ENCODE data around the gene CD164L2. TPM values are rescaled to one million over a fixed set of nuclear protein-coding genes. Genes with fewer than 3 reads are reported as not detected.
A peak's percentile ranks its signal among the peaks of the same experiment; 100 is the strongest.

The CD164L2 gene
- total RNA-seq, 4 donors from 2014 or later, result not detected

GRCh38 chr1:27428316-27429028 lies 45.3 kb upstream of the CD164L2 start:
- H3K27me3 ChIP-seq, result no peaks in the 10 kb centered on the region
- H3K9me3 ChIP-seq, result no peaks in the 10 kb centered on the region
- ATAC-seq (peak; percentile 81 to 89), DNase-seq (peak; percentile 25 to 63)
- TF ChIP-seq POLR2A (IDR thresholded peaks at IDR 0.05), result no peak
- no peak for TF ChIP-seq CTCF (IDR thresholded peaks at IDR 0.05 in 4 of 5, conservative IDR thresholded peaks at IDR 0.05 in 1 of 5)
- H3K4me3 ChIP-seq, result peak overlapping the region; percentile 26 to 38 (median 34)
- in situ Hi-C loops (cut with MboI; ENCODE audit: low sequenced_read_pairs in 4 of 4) (loop anchor here in 1 of 4 donors (10.0 kb wide), 1 partner anchor 46 kb away; no protein-coding TSS in a partner anchor), intact Hi-C loops (cut with DNase I; ENCODE audit: low total_unique reads) (no loop called here)
- peaks cover 64 to 80% of the 10 kb centered on the region in 2 donors for H3K4me1 ChIP-seq
- peak overlapping the region; percentile 75 to 83 (median 78) for H3K27ac ChIP-seq
- H3K36me3 ChIP-seq, result peaks cover 0 to 5% of the 10 kb centered on the region in 2 donors

DNA sequence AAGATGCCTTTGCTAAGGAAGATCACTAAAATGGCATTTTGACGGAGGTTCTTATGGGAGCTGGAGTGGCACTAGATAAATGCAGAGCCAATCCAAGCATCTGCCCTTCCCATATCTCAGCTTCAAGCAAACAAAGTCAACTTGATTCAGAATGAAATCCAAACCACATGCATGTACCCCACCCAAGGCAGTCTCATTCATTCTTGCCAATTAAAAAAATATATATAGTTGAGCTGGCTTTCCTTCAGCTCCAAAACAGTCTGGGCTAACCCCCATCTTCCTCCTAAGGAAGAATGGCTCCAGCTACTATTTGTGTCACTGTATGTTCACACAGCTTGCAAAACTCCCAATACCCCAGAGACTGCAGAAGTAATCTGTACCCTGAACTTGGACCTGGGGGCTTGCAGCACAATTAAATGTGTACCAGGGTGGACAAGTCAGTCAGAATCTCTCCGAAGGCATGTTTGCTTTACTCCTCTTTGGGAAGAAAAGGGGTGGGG lies 44.7 kb upstream of the CD164L2 start:
- in situ Hi-C loops (cut with MboI; ENCODE audit: low sequenced_read_pairs in 4 of 4), result loop anchor here in 1 of 4 donors (10.0 kb wide), 1 partner anchor 47 kb away; no protein-coding TSS in a partner anchor
- peak overlapping the region; percentile 75 to 83 (median 78) for H3K27ac ChIP-seq
- no peaks in the 10 kb centered on the region for H3K27me3 ChIP-seq
- H3K4me3 ChIP-seq, result peak overlapping the region; percentile 26 to 38 (median 34)
- TF ChIP-seq POLR2A (IDR thresholded peaks at IDR 0.05), result no peak
- no peak for TF ChIP-seq CTCF (IDR thresholded peaks at IDR 0.05 in 4 of 5, conservative IDR thresholded peaks at IDR 0.05 in 1 of 5)
- ATAC-seq (no peak), DNase-seq (no peak)
- peaks cover 0 to 5% of the 10 kb centered on the region in 2 donors for H3K36me3 ChIP-seq
- no peaks in the 10 kb centered on the region for H3K9me3 ChIP-seq
- H3K4me1 ChIP-seq, result peaks cover 65 to 74% of the 10 kb centered on the region in 2 donors
- intact Hi-C loops (cut with DNase I; ENCODE audit: low total_unique reads), result no loop called here

DNA sequence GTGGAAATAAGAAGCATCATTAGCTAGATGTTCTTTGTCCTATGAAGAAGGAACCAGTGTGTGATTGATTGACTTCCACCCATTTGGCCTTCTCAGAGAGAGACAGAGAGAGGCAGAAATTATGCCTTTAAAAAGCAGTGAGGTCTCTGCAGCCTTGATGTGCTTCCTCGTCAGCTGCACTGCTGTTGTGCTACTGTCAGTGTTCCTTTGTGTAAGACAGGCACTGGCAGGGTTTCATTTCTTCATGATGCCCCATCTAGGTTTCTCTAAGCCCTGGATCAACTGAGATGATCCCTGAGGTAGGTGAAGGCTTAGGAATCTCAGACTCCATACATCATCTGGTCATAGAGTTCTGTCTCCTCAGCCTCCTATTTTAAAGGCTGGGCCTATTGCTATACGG lies 44.2 kb upstream of the CD164L2 start:
- in situ Hi-C loops (cut with MboI; ENCODE audit: low sequenced_read_pairs in 4 of 4), result loop anchor here in 1 of 4 donors (10.0 kb wide), 1 partner anchor 47 kb away; no protein-coding TSS in a partner anchor
- no peak for ATAC-seq
- intact Hi-C loops (cut with DNase I; ENCODE audit: low total_unique reads), result no loop called here
- H3K4me1 ChIP-seq, result peaks cover 65 to 73% of the 10 kb centered on the region in 2 donors
- peak overlapping the region; percentile 75 to 83 (median 78) for H3K27ac ChIP-seq
- no peak for TF ChIP-seq POLR2A (IDR thresholded peaks at IDR 0.05)
- no peak for TF ChIP-seq CTCF (IDR thresholded peaks at IDR 0.05 in 4 of 5, conservative IDR thresholded peaks at IDR 0.05 in 1 of 5)
- H3K9me3 ChIP-seq, result no peaks in the 10 kb centered on the region
- no peak for DNase-seq
- H3K36me3 ChIP-seq, result peaks cover 0 to 5% of the 10 kb centered on the region in 2 donors
- no peaks in the 10 kb centered on the region for H3K27me3 ChIP-seq
- peak overlapping the region in 2 of 4 donors; percentile 12 to 37 for H3K4me3 ChIP-seq

DNA sequence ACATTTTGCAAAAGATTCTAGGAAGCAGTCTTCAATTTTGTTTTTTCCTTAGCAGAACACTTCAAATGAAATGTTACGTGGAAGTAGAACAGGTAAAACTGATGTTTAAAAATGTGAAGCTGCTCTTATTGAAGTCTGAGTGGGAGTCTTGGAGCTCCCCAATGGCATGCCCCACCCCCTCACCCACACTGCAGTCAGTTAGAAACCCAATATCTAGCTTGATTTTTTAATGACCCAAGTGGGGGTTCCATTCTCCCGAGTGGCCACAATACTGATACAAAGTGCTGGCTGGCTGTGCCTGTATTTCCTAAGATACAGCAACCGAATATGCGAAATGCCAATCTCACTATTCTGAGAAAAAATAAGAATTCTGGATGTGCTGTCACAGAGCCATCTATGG lies 40.6 kb upstream of the CD164L2 start:
- Histone ChIP-seq H3K4me3 (no peak overlapping the region), H3K27ac (peak overlapping the region in 1 of 4 donors; percentile 35), H3K9me3 (no peaks in the 10 kb centered on the region), H3K27me3 (no peaks in the 10 kb centered on the region), H3K36me3 (peaks cover 0 to 5% of the 10 kb centered on the region in 2 donors), H3K4me1 (peaks cover 38 to 47% of the 10 kb centered on the region in 2 donors)
- no peak for DNase-seq
- no peak for TF ChIP-seq CTCF (IDR thresholded peaks at IDR 0.05 in 4 of 5, conservative IDR thresholded peaks at IDR 0.05 in 1 of 5)
- TF ChIP-seq POLR2A (IDR thresholded peaks at IDR 0.05), result no peak
- in situ Hi-C loops (cut with MboI; ENCODE audit: low sequenced_read_pairs in 4 of 4), result loop anchor here in 3 of 4 donors (10.0 to 25.0 kb wide), 2 partner anchors 51 to 89 kb away; no protein-coding TSS in a partner anchor
- intact Hi-C loops (cut with DNase I; ENCODE audit: low total_unique reads), result no loop called here
- no peak for ATAC-seq

Measured in gastrocnemius medialis (tissue), 4 donors.